Activated CD4-positive, alpha-beta T cell treated with anti-CD3 and anti-CD28 coated beads, Interleukin-2, amount 10 ng/mL, durations not matched to agents 7 days and 5 days (primary cell): ENCODE measurements around the gene SSTR1. TPM values are rescaled to one million over a fixed set of nuclear protein-coding genes. Genes with fewer than 3 reads are reported as not detected.

ENCODE experiments used
- CTCF ChIA-PET: fragments of 350-600 bp; sonication (Branson Sonifier 250); formaldehyde crosslinking; loops from one replicate; lab custom pipeline; 2021; ENCODE audit warnings: antibody characterized with exemption; lab: Charles Lee
- POLR2A ChIA-PET: fragments of 350-600 bp; sonication (Branson Sonifier 250); formaldehyde crosslinking; loops from one replicate; lab custom pipeline; 2021; ENCODE audit warnings: antibody characterized with exemption; lab: Charles Lee
- DNase-seq: peaks from one replicate; pipeline ENCODE4 v3.0.0-alpha.2; 2020
- H3K27ac Mint-ChIP-seq: one replicate; pipeline ENCODE4 v1.8.0; 2021; ENCODE audit warnings: mild to moderate bottlenecking, moderate library complexity, mixed read lengths
- H3K27me3 Mint-ChIP-seq: one replicate; pipeline ENCODE4 v1.8.0; 2021; ENCODE audit warnings: mixed read lengths
- H3K36me3 Mint-ChIP-seq: one replicate; pipeline ENCODE4 v1.8.0; 2021; ENCODE audit warnings: low read depth, mixed read lengths
- H3K4me1 Mint-ChIP-seq: one replicate; pipeline ENCODE4 v1.8.0; 2021; ENCODE audit warnings: mixed read lengths
- H3K4me3 Mint-ChIP-seq: one replicate; pipeline ENCODE4 v1.8.0; 2021; ENCODE audit warnings: mild to moderate bottlenecking, moderate library complexity, mixed read lengths
- H3K9me3 Mint-ChIP-seq: one replicate; pipeline ENCODE4 v1.8.0; 2021; ENCODE audit warnings: mixed read lengths
- total RNA-seq, 2 experiments: library from RNA; stranded (reverse); gene quantifications; one replicate each; pipeline ENCODE4 v1.2.3, GENCODE V29; 2021

SSTR1 gene
- total RNA-seq, 2 experiments from 2014 or later, result not detected

GRCh38 chr14:38255408-38255672 is 47.6 kb downstream of the SSTR1 start:
- ChIA-PET POLR2A (no interaction called here), CTCF (no interaction called here)
- no peak overlapping the region for H3K27ac Mint-ChIP-seq
- peaks cover 9% of the 10 kb centered on the region for H3K4me1 Mint-ChIP-seq
- no peaks in the 10 kb centered on the region for H3K36me3 Mint-ChIP-seq
- H3K9me3 Mint-ChIP-seq, result no peaks in the 10 kb centered on the region
- peaks cover 47% of the 10 kb centered on the region for H3K27me3 Mint-ChIP-seq
- DNase-seq, result no peak
- H3K4me3 Mint-ChIP-seq, result no peak overlapping the region

DNA sequence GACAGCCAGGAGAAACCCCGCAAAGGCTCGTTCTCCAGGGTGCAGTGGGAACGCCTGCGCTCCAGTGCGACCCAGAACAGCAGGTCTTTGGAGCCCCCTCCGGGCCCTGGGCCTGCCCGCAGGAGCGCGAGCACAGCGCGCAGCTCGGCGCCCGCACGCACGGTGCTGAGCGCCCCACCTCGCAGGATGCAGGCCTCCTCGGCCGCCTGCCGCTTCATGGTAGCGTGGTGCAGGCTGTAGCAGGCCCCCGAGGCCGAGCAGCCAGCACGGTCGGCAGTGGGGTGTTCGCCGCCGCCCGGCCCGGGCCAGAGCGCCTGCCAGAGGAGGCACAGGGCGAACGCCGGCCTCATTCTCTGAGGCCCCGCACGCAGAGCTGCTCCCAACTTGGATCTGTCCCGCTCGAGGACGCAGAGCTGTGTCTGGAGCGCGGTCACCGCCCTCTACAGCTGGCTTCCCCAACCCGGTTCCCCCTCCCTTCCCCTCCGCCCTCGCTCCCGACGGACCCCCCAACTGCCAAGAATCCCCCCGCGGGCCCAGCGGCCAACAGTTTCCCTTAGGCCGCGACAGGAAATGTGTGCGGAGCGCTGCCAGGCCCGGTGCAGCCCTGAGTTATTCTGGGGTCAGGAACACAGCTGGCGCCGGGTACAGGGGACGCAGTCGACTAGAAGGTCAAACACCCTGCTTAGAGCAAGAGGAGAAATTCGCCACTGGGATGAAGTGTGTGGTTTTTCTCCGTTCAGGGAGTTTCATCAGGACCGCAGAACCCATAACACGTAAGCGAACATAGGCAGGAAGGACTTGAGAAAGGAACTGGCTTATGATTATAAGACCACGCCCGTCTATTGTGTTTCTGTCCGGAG is 48.2 kb downstream of the SSTR1 start, which contains the start of gene CLEC14A:
Gene CLEC14A (minus strand): TSS at position 421 of the 860 bp plus-strand sequence. CDS start 71 bp downstream, at position 350.
- Mint-ChIP-seq H3K27me3 (peaks cover 47% of the 10 kb centered on the region), H3K36me3 (no peaks in the 10 kb centered on the region), H3K4me1 (peaks cover 9% of the 10 kb centered on the region), H3K4me3 (peak within 1 kb of the TSS; percentile 33), H3K9me3 (peaks cover 2% of the 10 kb centered on the region), H3K27ac (no peak within 1 kb of the TSS)
- CTCF ChIA-PET, result interaction anchor here (1.0 kb wide), 1 partner anchor 51 kb away, joined by 3 read pairs; no protein-coding TSS in a partner anchor
- POLR2A ChIA-PET, result no interaction called here
- no peak for DNase-seq

GRCh38 chr14:38256533-38256840 is 48.8 kb downstream of the SSTR1 start:
- H3K36me3 Mint-ChIP-seq, result no peaks in the 10 kb centered on the region
- no peak for DNase-seq
- POLR2A ChIA-PET, result no interaction called here
- peaks cover 9% of the 10 kb centered on the region for H3K4me1 Mint-ChIP-seq
- no peak overlapping the region for H3K27ac Mint-ChIP-seq
- peaks cover 49% of the 10 kb centered on the region for H3K27me3 Mint-ChIP-seq
- no peak overlapping the region for H3K4me3 Mint-ChIP-seq
- CTCF ChIA-PET, result interaction anchor here (1.0 kb wide), 1 partner anchor 52 kb away, joined by 3 read pairs; no protein-coding TSS in a partner anchor
- H3K9me3 Mint-ChIP-seq, result peaks cover 2% of the 10 kb centered on the region

DNA sequence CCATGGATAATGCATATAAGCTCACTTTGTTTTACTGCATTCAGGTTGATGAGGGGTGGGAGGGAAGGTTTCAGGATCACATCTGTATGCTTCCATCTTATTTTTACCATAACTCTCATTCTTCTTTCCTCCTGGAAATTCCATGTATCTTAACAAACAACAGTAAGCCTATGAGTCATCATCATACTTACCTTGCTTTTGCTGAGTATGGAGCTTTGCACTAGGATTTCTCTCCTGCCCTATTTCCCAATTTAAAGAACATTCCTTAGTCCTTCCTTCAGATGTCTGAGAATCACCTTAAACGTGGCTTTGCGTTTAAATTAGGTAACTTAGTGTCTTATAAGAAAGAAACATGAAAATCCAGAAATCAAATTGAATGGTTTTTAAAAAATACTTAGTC is 49.8 kb downstream of the SSTR1 start:
- Mint-ChIP-seq H3K27me3 (peaks cover 45% of the 10 kb centered on the region), H3K36me3 (no peaks in the 10 kb centered on the region), H3K27ac (no peak overlapping the region), H3K9me3 (peaks cover 2% of the 10 kb centered on the region), H3K4me1 (peaks cover 9% of the 10 kb centered on the region), H3K4me3 (no peak overlapping the region)
- CTCF ChIA-PET, result no interaction called here
- POLR2A ChIA-PET, result no interaction called here
- DNase-seq, result no peak

DNA sequence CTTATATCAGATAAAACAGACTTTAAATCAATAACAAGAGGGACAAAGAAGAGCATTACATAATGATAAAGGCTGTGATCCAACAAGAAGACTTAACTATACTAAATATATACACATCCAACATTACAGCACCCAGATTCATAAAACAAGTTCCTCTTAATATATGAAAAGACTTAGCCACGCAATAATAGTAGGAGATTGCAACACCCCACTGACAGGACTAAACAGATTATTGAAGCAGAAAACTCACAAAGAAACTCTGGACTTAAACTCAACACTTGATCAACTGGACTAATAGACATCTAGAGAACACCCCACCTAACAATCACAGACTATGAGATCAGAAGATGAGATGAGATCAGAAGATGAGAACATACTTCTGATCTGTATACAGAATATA is 53.9 kb downstream of the SSTR1 start:
- no peak for DNase-seq
- ChIA-PET CTCF (no interaction called here), POLR2A (no interaction called here)
- Mint-ChIP-seq H3K4me3 (no peak overlapping the region), H3K36me3 (no peaks in the 10 kb centered on the region), H3K4me1 (peaks cover under 1% of the 10 kb centered on the region), H3K9me3 (peaks cover 2% of the 10 kb centered on the region), H3K27me3 (peaks cover 18% of the 10 kb centered on the region), H3K27ac (no peak overlapping the region)

Other genes starting within 250 kb of the SSTR1 start
- gene CLEC14A, start 48.2 kb downstream of the SSTR1 start, total RNA-seq, result not detected